H9 (cell line): ENCODE measurements around the gene MAZ. TPM values are rescaled to one million over a fixed set of nuclear protein-coding genes. Genes with fewer than 3 reads are reported as not detected.

Source experiments
- DNase-seq: peaks from one replicate; pipeline ENCODE4 v3.0.0-alpha.2; 2017
- H2AFZ ChIP-seq: one replicate; pipeline ENCODE4 v1.6.1; 2013; ENCODE audit warnings: mild to moderate bottlenecking, low read length, control low read depth, moderate library complexity
- H2AK5ac ChIP-seq: 2 replicates; pipeline ENCODE4 v1.6.1; 2013; ENCODE audit warnings: low read length, control low read depth, mixed read lengths; ENCODE audit not compliant: insufficient read length
- H2BK120ac ChIP-seq: one replicate; pipeline ENCODE4 v1.6.1; 2013; ENCODE audit warnings: low read depth, mild to moderate bottlenecking, low read length, control low read depth, inconsistent platforms; ENCODE audit not compliant: poor library complexity, severe bottlenecking
- H2BK12ac ChIP-seq: 2 replicates; pipeline ENCODE4 v1.6.1; 2013; ENCODE audit warnings: low read length, control low read depth, mixed read lengths, low read depth; ENCODE audit not compliant: insufficient read length
- H2BK15ac ChIP-seq: 2 replicates; pipeline ENCODE4 v1.6.1; 2013; ENCODE audit warnings: low read depth, low read length, control low read depth
- H2BK20ac ChIP-seq: one replicate; pipeline ENCODE4 v1.6.1; 2013; ENCODE audit warnings: low read depth, mild to moderate bottlenecking, low read length, control low read depth, inconsistent platforms; ENCODE audit not compliant: poor library complexity, severe bottlenecking
- H2BK5ac ChIP-seq: 2 replicates; pipeline ENCODE4 v1.6.1; 2013; ENCODE audit warnings: low read length, control low read depth, mixed read lengths; ENCODE audit not compliant: insufficient read length
- H3K14ac ChIP-seq: 2 replicates; pipeline ENCODE4 v1.6.1; 2013; ENCODE audit warnings: low read length, control low read depth; ENCODE audit not compliant: insufficient read depth
- H3K18ac ChIP-seq: 2 replicates; pipeline ENCODE4 v1.6.1; 2013; ENCODE audit warnings: low read depth, mild to moderate bottlenecking, mixed read lengths, low read length, control low read depth; ENCODE audit not compliant: insufficient read length
- H3K23ac ChIP-seq: 2 replicates; pipeline ENCODE4 v1.6.1; 2013; ENCODE audit warnings: low read length, control low read depth, mixed read lengths, low read depth; ENCODE audit not compliant: insufficient read length
- H3K23me2 ChIP-seq: 2 replicates; pipeline ENCODE4 v1.6.1; 2013; ENCODE audit warnings: low read depth, mild to moderate bottlenecking, mixed read lengths, low read length, control low read depth; ENCODE audit not compliant: insufficient read length, poor library complexity, severe bottlenecking
- H3K27ac ChIP-seq: 2 replicates; pipeline ENCODE4 v1.5.1; 2013; ENCODE audit warnings: low read length, control low read depth, mixed read lengths, low read depth; ENCODE audit not compliant: insufficient read length
- H3K27me3 ChIP-seq: 2 replicates; pipeline ENCODE4 v1.6.1; 2013; ENCODE audit warnings: low read length, control low read depth, inconsistent platforms; ENCODE audit not compliant: insufficient read depth
- H3K4ac ChIP-seq: 2 replicates; pipeline ENCODE4 v1.6.1; 2013; ENCODE audit warnings: low read depth, mild to moderate bottlenecking, control low read depth, inconsistent platforms, low read length, moderate library complexity
- H3K4me1 ChIP-seq: 2 replicates; pipeline ENCODE4 v1.6.1; 2013; ENCODE audit warnings: low read length, control low read depth, inconsistent platforms; ENCODE audit not compliant: insufficient read depth
- H3K4me2 ChIP-seq: 2 replicates; pipeline ENCODE4 v1.6.1; 2013; ENCODE audit warnings: low read length, control low read depth, mixed read lengths; ENCODE audit not compliant: insufficient read length, insufficient read depth
- H3K56ac ChIP-seq: 2 replicates; pipeline ENCODE4 v1.6.1; 2013; ENCODE audit warnings: low read depth, mild to moderate bottlenecking, mixed read lengths, low read length, control low read depth; ENCODE audit not compliant: insufficient read length
- H3K79me1 ChIP-seq: 2 replicates; pipeline ENCODE4 v1.6.1; 2013; ENCODE audit warnings: low read depth, mild to moderate bottlenecking, moderate library complexity, low read length, control low read depth, inconsistent platforms; ENCODE audit not compliant: insufficient read depth, poor library complexity, severe bottlenecking
- H3K79me2 ChIP-seq: 2 replicates; pipeline ENCODE4 v1.6.1; 2013; ENCODE audit warnings: low read length, control low read depth, inconsistent platforms; ENCODE audit not compliant: insufficient read depth
- H3K9ac ChIP-seq: 2 replicates; pipeline ENCODE4 v1.6.1; 2013; ENCODE audit warnings: low read length, control low read depth, mixed read lengths; ENCODE audit not compliant: insufficient read length; ENCODE audit errors: extremely low read depth
- H3K9me3 ChIP-seq: one replicate; pipeline ENCODE4 v1.6.1; 2013; ENCODE audit warnings: low read depth, low read length, inconsistent platforms; ENCODE audit not compliant: control insufficient read depth
- H3T11ph ChIP-seq: one replicate; pipeline ENCODE4 v1.6.1; 2013; ENCODE audit warnings: mild to moderate bottlenecking, low read length, control low read depth, inconsistent platforms
- H4K20me1 ChIP-seq: one replicate; pipeline ENCODE4 v1.6.1; 2013; ENCODE audit not compliant: control insufficient read depth, insufficient read length, insufficient read depth
- H4K5ac ChIP-seq: 2 replicates; pipeline ENCODE4 v1.6.1; 2013; ENCODE audit warnings: low read depth, mild to moderate bottlenecking, mixed read lengths, low read length, control low read depth; ENCODE audit not compliant: insufficient read length
- H4K8ac ChIP-seq: replicated peaks from 2 replicates; pipeline ENCODE4 v1.6.1; 2013; ENCODE audit warnings: low read length, control low read depth, mixed read lengths, low read depth; ENCODE audit not compliant: insufficient read length
- H4K91ac ChIP-seq: 2 replicates; pipeline ENCODE4 v1.6.1; 2013; ENCODE audit warnings: low read depth, mild to moderate bottlenecking, moderate library complexity, mixed read lengths, low read length, control low read depth; ENCODE audit not compliant: insufficient read length
- H3K27ac Mint-ChIP-seq, 3 experiments: 2 replicates in 2 of 3; 3 replicates in 1 of 3; pipeline ENCODE4 v1.8.0; 2020 to 2021; ENCODE audit warnings: mixed read lengths in 3 of 3, mild to moderate bottlenecking in 1 of 3, moderate library complexity in 1 of 3
- H3K27me3 Mint-ChIP-seq: 2 replicates; pipeline ENCODE4 v1.8.0; 2021; ENCODE audit warnings: low read depth, mild to moderate bottlenecking, moderate library complexity, mixed read lengths
- H3K36me3 Mint-ChIP-seq, 3 experiments: 2 replicates in 2 of 3; 3 replicates in 1 of 3; pipeline ENCODE4 v1.8.0; 2020 to 2021; ENCODE audit warnings: low read depth in 3 of 3, mixed read lengths in 3 of 3; ENCODE audit not compliant: insufficient read depth in 1 of 3
- H3K4me1 Mint-ChIP-seq, 2 experiments: 2 replicates each; pipeline ENCODE4 v1.8.0; 2020; ENCODE audit warnings: mixed read lengths in 2 of 2
- H3K4me3 Mint-ChIP-seq, 2 experiments: 2 replicates in 1 of 2; 3 replicates in 1 of 2; pipeline ENCODE4 v1.8.0; 2020 to 2021; ENCODE audit warnings: mild to moderate bottlenecking in 2 of 2, mixed read lengths in 2 of 2, moderate library complexity in 1 of 2
- H3K9me3 Mint-ChIP-seq, 2 experiments: 2 replicates in 1 of 2; 3 replicates in 1 of 2; pipeline ENCODE4 v1.8.0; 2020; ENCODE audit warnings: mild to moderate bottlenecking in 2 of 2, mixed read lengths in 2 of 2, moderate library complexity in 1 of 2
- CTCF ChIP-seq: fragments of 200-600 bp; sonication (generic); conservative IDR thresholded peaks from 3 replicates; pipeline ENCODE4 v1.8.0; 2021; ENCODE audit warnings: antibody characterized with exemption, mild to moderate bottlenecking
- WGBS: extraction: QIAGEN DNeasy Blood & Tissue Kit; methylation state at CpG from one replicate; pipeline ENCODE4 v1.1.7; 2013; ENCODE audit warnings: missing lambda C conversion rate, low lambda C conversion rate, mixed read lengths; ENCODE audit not compliant: insufficient read length; ENCODE audit errors: extremely low coverage; 5-methylcytosine and 5-hydroxymethylcytosine counted together
- total RNA-seq: library from RNA; stranded (reverse); gene quantifications from 2 replicates; pipeline ENCODE4 v1.2.1, GENCODE V29; 2021

Gene MAZ
- total RNA-seq, 1 experiment from 2014 or later: 412 TPM

DNA sequence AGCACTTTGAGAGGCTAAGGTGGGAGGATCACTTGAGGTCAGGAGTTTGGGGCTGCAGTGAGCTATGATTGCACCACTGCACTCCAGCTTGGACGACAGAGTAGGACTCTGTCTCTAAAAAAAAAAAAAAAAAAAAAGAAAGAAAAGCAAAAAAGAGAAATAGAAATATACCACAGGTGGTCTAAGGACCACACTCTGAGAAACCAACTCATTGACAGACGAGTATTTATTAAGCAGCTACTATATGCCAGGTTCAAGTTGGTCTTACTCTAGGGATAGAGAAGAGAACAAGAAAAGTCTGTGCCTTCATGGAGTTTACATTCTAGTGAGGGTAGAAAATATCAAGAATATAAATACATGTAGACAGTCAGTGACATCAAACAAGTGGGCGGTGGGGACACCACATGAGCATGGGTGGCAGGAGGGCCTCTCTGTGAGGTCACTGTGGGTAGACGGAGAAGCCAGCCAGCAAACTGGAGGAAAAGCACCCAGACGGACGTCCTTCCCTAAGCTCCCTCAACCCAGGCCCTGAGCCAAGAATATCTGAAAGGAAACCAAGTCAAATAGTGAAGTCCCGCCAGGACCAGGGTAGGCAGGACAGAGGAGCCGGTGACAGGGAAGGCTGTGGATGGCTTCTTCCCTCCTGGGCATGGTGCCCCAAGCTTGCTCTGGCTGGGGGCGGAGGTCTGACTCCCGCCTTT is 52.0 kb downstream of the MAZ start:
- no peak overlapping the region for H2BK120ac ChIP-seq
- peaks cover 17 to 33% (median 31%) of the 10 kb centered on the region in 3 experiments; a peak in 6 of 7 replicates for H3K36me3 Mint-ChIP-seq
- no peak overlapping the region for H4K5ac ChIP-seq
- no peaks in the 10 kb centered on the region for H3K27me3 Mint-ChIP-seq
- no peaks in the 10 kb centered on the region for H4K20me1 ChIP-seq
- no peak overlapping the region for H2AK5ac ChIP-seq
- no peak overlapping the region for H2BK12ac ChIP-seq
- H3T11ph ChIP-seq: no peak overlapping the region
- H3K27ac Mint-ChIP-seq: no peak overlapping the region
- H2BK5ac ChIP-seq: no peak overlapping the region
- WGBS: no CpG with 5 or more reads among the region's 10 CpGs
- H3K4me3 Mint-ChIP-seq: no peak overlapping the region
- no peaks in the 10 kb centered on the region for H3K79me2 ChIP-seq
- peaks cover 8% of the 10 kb centered on the region for H3K79me1 ChIP-seq
- H4K91ac ChIP-seq: no peak overlapping the region
- peaks cover 7% of the 10 kb centered on the region for H3K23me2 ChIP-seq
- H4K8ac ChIP-seq: no peak overlapping the region
- H3K4ac ChIP-seq: no peak overlapping the region
- H3K27ac ChIP-seq: no peak overlapping the region
- H3K9me3 ChIP-seq: no peaks in the 10 kb centered on the region
- H3K4me1 Mint-ChIP-seq: peaks cover 5 to 9% of the 10 kb centered on the region in 2 experiments
- H3K56ac ChIP-seq: no peak overlapping the region
- no peak overlapping the region for H3K4me2 ChIP-seq
- H3K23ac ChIP-seq: no peak overlapping the region
- TF ChIP-seq CTCF: no peak
- no peaks in the 10 kb centered on the region for H3K9me3 Mint-ChIP-seq
- H2BK15ac ChIP-seq: no peak overlapping the region
- H3K9ac ChIP-seq: no peak overlapping the region
- DNase-seq: no peak
- no peak overlapping the region for H3K18ac ChIP-seq
- H3K14ac ChIP-seq: no peak overlapping the region
- H2BK20ac ChIP-seq: no peak overlapping the region
- no peak overlapping the region for H2AFZ ChIP-seq
- no peaks in the 10 kb centered on the region; the same call in 1 of the 2 replicates for H3K4me1 ChIP-seq
- no peaks in the 10 kb centered on the region for H3K27me3 ChIP-seq
